H1 (cell line): ENCODE results near the gene APOBEC3F.

Experiments used
- CBX8 ChIP-seq: fragments of 300-800, 300-1000 bp; sonication (generic); IDR thresholded peaks from 2 replicates; pipeline ENCODE4 v1.7.1; 2016; ENCODE audit warnings: low read depth, low read length, borderline replicate concordance
- EZH2 ChIP-seq: fragments of 200-600 bp; sonication (generic); IDR thresholded peaks from 2 replicates; pipeline ENCODE4 v1.7.1; 2012; ENCODE audit warnings: low read depth, mild to moderate bottlenecking, moderate library complexity, low read length, inconsistent platforms; ENCODE audit not compliant: severe bottlenecking
- POLR2A ChIP-seq, 2 experiments: IDR thresholded peaks; 1 replicate in 1 of 2; 2 replicates in 1 of 2; pipeline ENCODE4 v1.6.1; 2011; ENCODE audit warnings: low read depth in 2 of 2, low read length in 2 of 2, mild to moderate bottlenecking in 2 of 2; ENCODE audit errors: control extremely low read depth in 1 of 2
- TBP ChIP-seq: IDR thresholded peaks from 2 replicates; pipeline ENCODE4 v1.6.1; 2011; ENCODE audit warnings: low read depth, low read length, improper control_type of control experiment
- TEAD4 ChIP-seq: IDR thresholded peaks from 2 replicates; pipeline ENCODE4 v1.6.1; 2012; ENCODE audit warnings: low read depth, low read length, inconsistent platforms, mixed read lengths

- TF ChIP-seq EZH2 (no peak), TBP (no peak), POLR2A (IDR thresholded peaks at IDR 0.05; ENCODE audit: control extremely low read depth in 1 of 2, low read depth in 2 of 2, low read length in 2 of 2) (no peak), TEAD4 (no peak), CBX8 (no peak)
These were observed 33.5 kb upstream of the APOBEC3F start for GRCh38 chr22:39007177-39007576.
